DOHH2 (cell line): Measurements from ENCODE around the gene TUT1.

Experiments
- EZH2phosphoT487 ChIP-seq: fragments of 200-600 bp; sonication (generic); IDR thresholded peaks from 2 replicates; pipeline ENCODE4 v1.6.1; 2017; ENCODE audit warnings: borderline replicate concordance, mild to moderate bottlenecking, antibody characterized with exemption, low read length, moderate library complexity, mixed read lengths
- TF ChIP-seq, protein P1 (sequence below): fragments of 200-600 bp; sonication (generic); IDR thresholded peaks from one replicate; pipeline ENCODE4 v1.5.1; 2014; ENCODE audit warnings: antibody characterized with exemption, mild to moderate bottlenecking, low read depth, low read length; ENCODE audit not compliant: poor library complexity, severe bottlenecking

DNA sequence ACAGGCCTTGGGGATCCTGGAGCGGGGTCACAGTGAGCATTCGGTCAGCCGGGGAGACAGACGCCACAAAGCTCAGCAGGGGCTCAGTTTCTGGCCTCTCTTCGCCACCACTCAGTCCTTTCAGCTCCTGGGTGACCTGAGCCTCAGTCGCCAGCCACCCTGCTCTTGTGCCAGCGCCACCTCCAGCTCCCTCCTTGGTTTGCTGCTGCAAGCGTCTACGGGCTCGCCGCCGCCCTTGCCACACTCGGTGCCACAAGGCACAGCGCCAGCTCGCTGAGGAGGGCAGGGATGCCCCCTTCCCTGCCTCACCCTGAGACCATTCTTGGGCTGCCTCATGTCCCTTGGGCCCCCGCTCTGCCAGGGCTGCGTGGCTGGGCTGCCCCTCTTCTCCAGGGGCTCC is 16.2 kb downstream of the TUT1 start:
- TF ChIP-seq, protein P1, sequence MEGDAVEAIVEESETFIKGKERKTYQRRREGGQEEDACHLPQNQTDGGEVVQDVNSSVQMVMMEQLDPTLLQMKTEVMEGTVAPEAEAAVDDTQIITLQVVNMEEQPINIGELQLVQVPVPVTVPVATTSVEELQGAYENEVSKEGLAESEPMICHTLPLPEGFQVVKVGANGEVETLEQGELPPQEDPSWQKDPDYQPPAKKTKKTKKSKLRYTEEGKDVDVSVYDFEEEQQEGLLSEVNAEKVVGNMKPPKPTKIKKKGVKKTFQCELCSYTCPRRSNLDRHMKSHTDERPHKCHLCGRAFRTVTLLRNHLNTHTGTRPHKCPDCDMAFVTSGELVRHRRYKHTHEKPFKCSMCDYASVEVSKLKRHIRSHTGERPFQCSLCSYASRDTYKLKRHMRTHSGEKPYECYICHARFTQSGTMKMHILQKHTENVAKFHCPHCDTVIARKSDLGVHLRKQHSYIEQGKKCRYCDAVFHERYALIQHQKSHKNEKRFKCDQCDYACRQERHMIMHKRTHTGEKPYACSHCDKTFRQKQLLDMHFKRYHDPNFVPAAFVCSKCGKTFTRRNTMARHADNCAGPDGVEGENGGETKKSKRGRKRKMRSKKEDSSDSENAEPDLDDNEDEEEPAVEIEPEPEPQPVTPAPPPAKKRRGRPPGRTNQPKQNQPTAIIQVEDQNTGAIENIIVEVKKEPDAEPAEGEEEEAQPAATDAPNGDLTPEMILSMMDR = no peak
- no peak for TF ChIP-seq EZH2phosphoT487
